RPMI8226 (cell line): ENCODE measurements around the gene TEX19.
A peak's percentile ranks its signal among the peaks of the same experiment; 100 is the strongest.
"Not testable (repeated sequence)": the region's sequence is repeated elsewhere in the genome, so short reads cannot be mapped to it uniquely, and the experiment has no call there.

Experiments
- DNase-seq: peaks from one replicate; pipeline ENCODE4 v3.0.0-alpha.2; 2015

Gene TEX19

GRCh38 chr17:82356845-82357355 lies 2.1 kb upstream of the TEX19 start:
- DNase-seq: peak; percentile 95

- DNase-seq: peak; percentile 83
Observed at GRCh38 chr17:82357394-82357793, 1.7 kb upstream of the TEX19 start.

- DNase-seq: not testable (repeated sequence)
Observed at GRCh38 chr17:82359451-82360074, 516 bp downstream of the TEX19 start.

GRCh38 chr17:82361885-82362633 lies 3.0 kb downstream of the TEX19 start:
- DNase-seq: no peak

GRCh38 chr17:82365606-82366295 lies 6.7 kb downstream of the TEX19 start:
- DNase-seq: no peak

GRCh38 chr17:82366749-82367148 lies 7.7 kb downstream of the TEX19 start:
- no peak for DNase-seq

- no peak for DNase-seq
Observed at GRCh38 chr17:82367724-82368524, 8.9 kb downstream of the TEX19 start.

- no peak for DNase-seq
Observed at GRCh38 chr17:82369211-82369610, 10.2 kb downstream of the TEX19 start.

- peak; percentile 85 for DNase-seq
Observed at GRCh38 chr17:82370471-82371332, 11.7 kb downstream of the TEX19 start.

- no peak for DNase-seq
Observed at GRCh38 chr17:82371333-82372248, 12.5 kb downstream of the TEX19 start, which contains the start of gene UTS2R. Gene UTS2R, plus strand, starts transcription at chr17:82371765. Its CDS starts 2,560 bp downstream, at chr17:82374325.

- DNase-seq: no peak
Observed at GRCh38 chr17:82372249-82373071, 13.4 kb downstream of the TEX19 start.

- not testable (repeated sequence) for DNase-seq
Observed at GRCh38 chr17:82373072-82373452, 14.0 kb downstream of the TEX19 start.

- DNase-seq: no peak
Observed at GRCh38 chr17:82373731-82374625, 14.9 kb downstream of the TEX19 start.

- DNase-seq: no peak
Observed at GRCh38 chr17:82374626-82375331, 15.7 kb downstream of the TEX19 start.

- DNase-seq: no peak
Observed at GRCh38 chr17:82375359-82376041, 16.5 kb downstream of the TEX19 start.

- DNase-seq: no peak
Observed at GRCh38 chr17:82376042-82376730, 17.1 kb downstream of the TEX19 start.

GRCh38 chr17:82377294-82377693 lies 18.2 kb downstream of the TEX19 start:
- not testable (repeated sequence) for DNase-seq
